ENCODE results near the gene COMMD4. TPM values are rescaled to one million over a fixed set of nuclear protein-coding genes. Genes with fewer than 3 reads are reported as not detected.

COMMD4 gene
- total and polyA plus RNA-seq, 2 of the 8 experiments (the other 6 are each of a cell fraction or from before 2014, with no cell fraction given), result 131 to 236 TPM

DNA sequence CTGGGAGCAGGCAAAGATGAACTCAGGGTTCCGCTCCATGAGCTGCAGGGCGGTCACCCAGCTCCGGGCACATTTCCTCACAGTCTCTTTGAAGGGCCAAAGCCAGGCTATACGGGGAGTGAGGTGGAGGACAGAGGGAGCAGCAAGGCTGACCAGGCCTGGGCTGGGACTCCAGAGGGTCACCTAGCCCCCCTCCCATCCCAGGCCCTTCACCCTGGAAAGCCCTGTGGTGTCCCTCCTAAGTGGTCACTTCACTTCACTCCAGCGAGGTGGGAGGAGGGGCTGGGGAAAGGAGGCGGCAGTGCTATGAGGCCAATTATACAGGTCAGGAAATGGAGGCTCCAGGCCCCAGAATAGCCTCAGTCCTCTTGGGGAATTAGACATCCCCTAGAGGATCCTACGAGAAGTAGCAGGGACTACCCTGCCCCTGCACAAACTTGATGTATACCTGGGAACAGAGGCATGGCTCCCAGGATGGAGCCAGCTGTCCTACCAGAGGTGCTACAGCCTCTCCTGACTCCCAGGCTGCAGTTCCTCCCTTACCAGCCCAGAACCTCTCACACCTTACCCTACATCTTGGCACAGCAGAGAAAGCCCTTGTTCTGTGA lies 26.9 kb downstream of the COMMD4 start (continued):
- TF ChIP-seq JUND (IDR thresholded peaks at IDR 0.05; ENCODE audit: low read length), result no peak
- TF ChIP-seq NANOG (IDR thresholded peaks at IDR 0.05; ENCODE audit: insufficient read depth, low read depth, low read length, poor library complexity, severe bottlenecking), result no peak
- TF ChIP-seq CEBPB (IDR thresholded peaks at IDR 0.05; ENCODE audit: low read depth, low read length), result no peak
- TF ChIP-seq SRF (IDR thresholded peaks at IDR 0.05; ENCODE audit: low read depth, low read length), result no peak
- TF ChIP-seq RFX5 (IDR thresholded peaks at IDR 0.05; ENCODE audit: borderline replicate concordance, low read depth, low read length), result no peak
